ENCODE measurements around the gene GLB1L2.

GLB1L2 gene

GRCh38 chr11:134350381-134350780 lies 18.6 kb downstream of the GLB1L2 start:
- TF ChIP-seq, protein P1, sequence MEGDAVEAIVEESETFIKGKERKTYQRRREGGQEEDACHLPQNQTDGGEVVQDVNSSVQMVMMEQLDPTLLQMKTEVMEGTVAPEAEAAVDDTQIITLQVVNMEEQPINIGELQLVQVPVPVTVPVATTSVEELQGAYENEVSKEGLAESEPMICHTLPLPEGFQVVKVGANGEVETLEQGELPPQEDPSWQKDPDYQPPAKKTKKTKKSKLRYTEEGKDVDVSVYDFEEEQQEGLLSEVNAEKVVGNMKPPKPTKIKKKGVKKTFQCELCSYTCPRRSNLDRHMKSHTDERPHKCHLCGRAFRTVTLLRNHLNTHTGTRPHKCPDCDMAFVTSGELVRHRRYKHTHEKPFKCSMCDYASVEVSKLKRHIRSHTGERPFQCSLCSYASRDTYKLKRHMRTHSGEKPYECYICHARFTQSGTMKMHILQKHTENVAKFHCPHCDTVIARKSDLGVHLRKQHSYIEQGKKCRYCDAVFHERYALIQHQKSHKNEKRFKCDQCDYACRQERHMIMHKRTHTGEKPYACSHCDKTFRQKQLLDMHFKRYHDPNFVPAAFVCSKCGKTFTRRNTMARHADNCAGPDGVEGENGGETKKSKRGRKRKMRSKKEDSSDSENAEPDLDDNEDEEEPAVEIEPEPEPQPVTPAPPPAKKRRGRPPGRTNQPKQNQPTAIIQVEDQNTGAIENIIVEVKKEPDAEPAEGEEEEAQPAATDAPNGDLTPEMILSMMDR (IDR thresholded peaks at IDR 0.05; ENCODE audit: low read depth, low read length) = no peak
- no peak for DNase-seq (ENCODE audit: extremely low read depth, low read depth)

- TF ChIP-seq, protein P1 (IDR thresholded peaks at IDR 0.05; ENCODE audit: low read depth, low read length) = no peak
- DNase-seq (ENCODE audit: extremely low read depth, low read depth) = no peak
Observed at GRCh38 chr11:134352111-134352510, 20.3 kb downstream of the GLB1L2 start.

DNA sequence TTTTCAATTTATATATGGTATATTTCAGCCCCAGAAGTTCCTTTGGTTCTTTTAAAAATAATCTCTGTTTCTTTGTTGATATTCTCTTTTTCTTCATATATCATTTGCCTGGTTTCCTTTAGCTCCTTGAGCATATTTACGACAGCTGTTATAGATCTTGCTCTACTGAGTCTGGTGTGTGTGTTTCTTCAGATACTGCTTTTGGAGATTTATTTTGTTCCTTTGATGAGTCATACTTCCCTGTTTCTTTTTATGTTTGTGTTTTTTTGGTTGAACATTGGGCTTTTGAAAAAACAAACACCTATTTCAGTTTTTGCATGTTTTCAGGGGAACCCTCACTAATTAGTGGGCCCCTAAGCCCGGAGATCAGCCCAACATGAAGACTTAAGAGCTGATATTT lies 23.3 kb downstream of the GLB1L2 start:
- DNase-seq (ENCODE audit: extremely low read depth, low read depth) = no peak
- TF ChIP-seq, protein P1 (IDR thresholded peaks at IDR 0.05; ENCODE audit: low read depth, low read length) = no peak

DNA sequence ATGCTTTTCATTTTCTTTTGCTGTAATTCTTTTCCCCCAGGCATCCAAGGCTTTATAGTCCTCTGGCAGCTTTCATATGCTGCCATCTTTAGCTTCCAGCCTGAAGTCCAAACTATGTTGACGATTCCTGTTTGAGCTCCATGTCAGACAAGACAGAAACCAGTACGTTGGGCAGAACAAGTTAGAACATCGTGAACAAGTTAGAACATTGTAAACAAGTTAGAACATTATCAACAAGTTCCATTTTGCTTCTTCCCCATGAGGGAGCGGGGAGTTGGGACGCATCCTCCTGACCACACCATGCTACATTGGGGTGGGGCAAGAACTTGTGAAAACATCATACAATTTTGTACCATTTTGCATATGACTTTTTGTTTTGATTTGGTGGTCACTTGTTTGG lies 23.9 kb downstream of the GLB1L2 start:
- DNase-seq (ENCODE audit: extremely low read depth, low read depth) = no peak
- TF ChIP-seq, protein P1 (IDR thresholded peaks at IDR 0.05; ENCODE audit: low read depth, low read length) = no peak

DNA sequence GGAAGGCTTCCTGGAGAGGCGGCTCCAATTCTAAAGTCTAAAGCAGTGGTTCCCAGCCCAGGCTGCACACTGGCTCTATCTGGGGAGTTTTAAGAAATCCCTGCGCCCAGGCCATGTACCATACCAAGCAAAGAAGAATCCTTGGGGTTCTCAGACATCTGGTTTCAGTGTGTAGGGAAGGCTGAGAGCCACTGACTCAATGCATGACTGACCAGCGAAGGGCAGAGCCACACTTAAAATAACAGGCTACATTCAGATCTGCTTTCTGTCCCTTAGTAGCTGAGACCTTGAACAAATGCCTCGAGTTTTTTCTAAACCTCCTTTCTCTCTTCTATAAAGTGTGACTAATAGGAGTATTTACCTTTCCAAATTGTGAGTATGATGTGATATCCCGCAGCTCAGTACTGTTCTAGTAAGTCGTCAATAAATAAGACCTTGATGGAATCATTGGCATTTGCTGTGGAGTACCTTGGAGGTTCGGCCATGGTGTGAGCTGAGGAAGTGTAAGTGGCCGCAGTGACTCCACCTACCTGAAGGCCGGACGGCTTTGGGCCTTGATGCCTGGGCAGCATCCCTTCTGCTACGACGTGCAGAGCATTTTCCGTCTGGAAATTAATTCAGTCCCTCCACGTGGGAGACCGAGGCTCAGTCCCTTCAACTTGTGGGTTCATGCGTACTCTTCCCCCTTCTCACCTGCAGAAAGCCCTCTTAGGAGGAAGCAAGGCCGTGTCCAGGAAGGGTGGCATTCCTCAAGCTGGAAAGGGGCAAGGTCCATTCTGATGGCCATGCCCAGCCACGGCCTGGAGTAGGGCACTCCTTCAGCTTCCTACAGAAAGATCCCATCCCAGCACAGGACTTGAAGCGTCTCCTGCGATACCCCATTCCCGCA lies 25.1 kb downstream of the GLB1L2 start:
- no peak for DNase-seq (ENCODE audit: extremely low read depth, low read depth)

GRCh38 chr11:134357545-134357839 lies 25.7 kb downstream of the GLB1L2 start:
- TF ChIP-seq, protein P1 (IDR thresholded peaks at IDR 0.05; ENCODE audit: low read depth, low read length) = no peak

More for the DNA sequence above, 25.1 kb downstream of the GLB1L2 start:
- TF ChIP-seq, protein P1 (IDR thresholded peaks at IDR 0.05; ENCODE audit: low read depth, low read length) = no peak

GRCh38 chr11:134358165-134358855 lies 26.5 kb downstream of the GLB1L2 start:
- TF ChIP-seq, protein P1 (IDR thresholded peaks at IDR 0.05; ENCODE audit: low read depth, low read length) = no peak
- no peak for DNase-seq (ENCODE audit: extremely low read depth, low read depth)

More at GRCh38 chr11:134357545-134357839, 25.7 kb downstream of the GLB1L2 start:
- DNase-seq (ENCODE audit: extremely low read depth, low read depth) = no peak

Measured in AG09319 (cell line).